Activated CD4-positive, alpha-beta memory T cell treated with anti-CD3 and anti-CD28 coated beads for 36 hours (primary cell): ENCODE results near the gene NFIX. TPM values are rescaled to one million over a fixed set of nuclear protein-coding genes. Genes with fewer than 3 reads are reported as not detected.
A peak's percentile ranks its signal among the peaks of the same experiment; 100 is the strongest.

Experiments
- CTCF ChIA-PET: fragments of 350-600 bp; sonication (Branson Sonifier 250); formaldehyde crosslinking; loops from one replicate; lab custom pipeline; 2021; ENCODE audit warnings: antibody characterized with exemption, inconsistent platforms; lab: Charles Lee
- POLR2A ChIA-PET: fragments of 350-600 bp; sonication (Branson Sonifier 250); formaldehyde crosslinking; loops from one replicate; lab custom pipeline; 2021; ENCODE audit warnings: antibody characterized with exemption; lab: Charles Lee
- DNase-seq: peaks from one replicate; pipeline ENCODE4 v3.0.0-alpha.2; 2020
- H3K27ac Mint-ChIP-seq: one replicate; pipeline ENCODE4 v1.8.0; 2021; ENCODE audit warnings: mixed read lengths
- H3K27me3 Mint-ChIP-seq: one replicate; pipeline ENCODE4 v1.8.0; 2021; ENCODE audit warnings: mixed read lengths
- H3K36me3 Mint-ChIP-seq: one replicate; pipeline ENCODE4 v1.8.0; 2021; ENCODE audit warnings: mixed read lengths
- H3K4me1 Mint-ChIP-seq: one replicate; pipeline ENCODE4 v1.8.0; 2021; ENCODE audit warnings: low read depth, mixed read lengths
- H3K4me3 Mint-ChIP-seq: one replicate; pipeline ENCODE4 v1.8.0; 2021; ENCODE audit warnings: mild to moderate bottlenecking, mixed read lengths
- H3K9me3 Mint-ChIP-seq: one replicate; pipeline ENCODE4 v1.8.0; 2021; ENCODE audit warnings: mixed read lengths
- intact Hi-C: fragments of 100-400 bp; cut with micrococcal nuclease; formaldehyde crosslinking; loops from one replicate; pipeline ENCODE4 v1.15.1; 2023
- total RNA-seq, 2 experiments: library from RNA; stranded (reverse); gene quantifications; one replicate each; pipeline ENCODE4 v1.2.3, GENCODE V29; 2021

NFIX gene
- total RNA-seq, 2 experiments from 2014 or later, result 1.6 to 2.0 TPM

DNA sequence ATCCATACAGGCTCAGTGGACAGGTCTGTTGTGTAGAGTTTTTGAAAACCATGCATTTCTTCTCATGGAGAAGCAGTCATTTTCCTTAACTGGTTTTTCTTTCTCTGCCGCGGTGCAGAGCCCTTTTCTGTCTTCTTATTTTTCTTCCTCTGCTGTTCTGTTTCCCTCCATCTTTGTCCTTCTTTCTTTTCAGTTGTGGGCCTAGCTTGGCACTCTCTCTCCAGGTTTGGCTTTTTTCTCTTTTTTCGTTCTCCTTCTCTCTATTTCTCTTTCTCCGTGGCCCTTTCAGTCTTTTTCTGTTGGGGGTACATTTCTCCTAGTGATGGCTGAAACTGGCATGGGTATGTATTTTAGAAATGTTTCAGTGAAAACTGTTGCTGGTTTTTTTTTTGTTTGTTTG lies 24.1 kb downstream of the NFIX start:
- no peak for DNase-seq
- Mint-ChIP-seq H3K9me3 (no peaks in the 10 kb centered on the region), H3K36me3 (peaks cover 2% of the 10 kb centered on the region), H3K27ac (no peak overlapping the region), H3K27me3 (peaks cover 21% of the 10 kb centered on the region), H3K4me3 (no peak overlapping the region), H3K4me1 (peaks cover 14% of the 10 kb centered on the region)
- ChIA-PET POLR2A (no interaction called here), CTCF (no interaction called here)
- intact Hi-C loops, result no loop called here

DNA sequence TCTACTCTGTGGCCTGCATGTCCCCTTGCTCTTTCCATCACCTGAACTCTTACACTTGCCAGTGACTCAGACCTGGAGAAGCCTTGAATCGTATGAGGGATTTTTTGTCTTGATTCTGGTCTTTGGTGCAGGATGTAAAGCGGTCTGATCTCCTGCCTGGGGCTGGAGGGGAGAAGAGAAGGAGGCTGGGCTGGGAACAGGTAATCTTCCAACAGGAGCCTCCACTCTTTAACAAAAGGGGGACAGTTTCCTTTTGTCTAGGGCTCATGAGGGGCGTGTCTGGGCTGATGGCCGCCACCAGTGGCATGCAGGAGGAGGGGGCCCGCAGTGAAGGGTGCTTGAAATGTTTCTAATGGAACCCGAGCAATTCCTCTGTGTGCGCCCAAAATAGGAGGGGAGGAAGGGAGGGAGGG lies 24.7 kb downstream of the NFIX start:
- ChIA-PET POLR2A (no interaction called here), CTCF (no interaction called here)

DNA sequence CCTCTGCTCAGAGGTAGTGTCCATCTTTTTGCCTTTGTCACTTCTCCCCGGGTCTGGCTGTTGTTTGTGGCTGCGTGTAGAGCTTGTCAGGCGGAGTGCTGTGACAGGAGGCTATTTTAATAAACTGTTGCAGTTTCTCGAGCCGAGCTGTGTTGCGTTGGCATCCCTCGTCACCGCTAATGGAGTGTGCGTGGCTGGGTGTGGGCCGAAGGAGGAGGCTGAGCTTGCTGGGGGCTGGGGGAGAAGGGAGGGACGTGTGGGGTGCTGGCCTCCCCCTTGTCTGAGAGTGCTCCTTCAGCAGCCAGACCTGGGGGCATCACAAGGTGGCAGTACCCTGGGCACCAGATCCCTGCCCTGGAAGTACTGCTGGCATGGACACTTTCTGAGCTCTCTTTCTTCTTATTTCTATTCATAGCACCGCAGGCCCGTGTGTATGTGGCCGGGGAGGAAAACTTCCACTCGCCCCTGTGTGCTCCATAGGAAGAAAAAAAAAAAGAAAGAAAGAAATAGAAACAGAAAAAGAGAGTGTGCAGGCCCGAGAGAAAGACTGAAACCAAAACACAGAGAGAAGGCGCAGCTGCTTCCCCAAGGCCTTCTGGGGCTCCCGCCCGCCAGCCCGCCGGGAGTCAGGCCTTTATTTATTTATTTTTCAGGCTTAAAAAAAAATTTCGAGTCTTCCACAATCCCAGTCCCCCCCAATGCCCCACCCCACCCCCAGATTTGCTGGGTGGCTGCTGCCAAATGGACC lies 27.0 kb downstream of the NFIX start:
- Mint-ChIP-seq H3K27me3 (peaks cover 20% of the 10 kb centered on the region), H3K36me3 (peaks cover 4% of the 10 kb centered on the region), H3K4me3 (no peak overlapping the region), H3K9me3 (no peaks in the 10 kb centered on the region), H3K27ac (no peak overlapping the region), H3K4me1 (peaks cover 18% of the 10 kb centered on the region)
- ChIA-PET CTCF (interaction anchor here (0.9 to 2.2 kb wide), 4 partner anchors 11 to 72 kb away, joined by 3 to 13 read pairs (median 8); no protein-coding TSS in a partner anchor), POLR2A (no interaction called here)
- DNase-seq, result no peak
- intact Hi-C loops, result no loop called here

More for the DNA sequence above, 24.7 kb downstream of the NFIX start:
- Mint-ChIP-seq H3K4me1 (peaks cover 18% of the 10 kb centered on the region), H3K27me3 (peaks cover 20% of the 10 kb centered on the region), H3K9me3 (no peaks in the 10 kb centered on the region), H3K27ac (no peak overlapping the region), H3K4me3 (no peak overlapping the region), H3K36me3 (peaks cover 4% of the 10 kb centered on the region)
- intact Hi-C loops, result no loop called here
- no peak for DNase-seq

DNA sequence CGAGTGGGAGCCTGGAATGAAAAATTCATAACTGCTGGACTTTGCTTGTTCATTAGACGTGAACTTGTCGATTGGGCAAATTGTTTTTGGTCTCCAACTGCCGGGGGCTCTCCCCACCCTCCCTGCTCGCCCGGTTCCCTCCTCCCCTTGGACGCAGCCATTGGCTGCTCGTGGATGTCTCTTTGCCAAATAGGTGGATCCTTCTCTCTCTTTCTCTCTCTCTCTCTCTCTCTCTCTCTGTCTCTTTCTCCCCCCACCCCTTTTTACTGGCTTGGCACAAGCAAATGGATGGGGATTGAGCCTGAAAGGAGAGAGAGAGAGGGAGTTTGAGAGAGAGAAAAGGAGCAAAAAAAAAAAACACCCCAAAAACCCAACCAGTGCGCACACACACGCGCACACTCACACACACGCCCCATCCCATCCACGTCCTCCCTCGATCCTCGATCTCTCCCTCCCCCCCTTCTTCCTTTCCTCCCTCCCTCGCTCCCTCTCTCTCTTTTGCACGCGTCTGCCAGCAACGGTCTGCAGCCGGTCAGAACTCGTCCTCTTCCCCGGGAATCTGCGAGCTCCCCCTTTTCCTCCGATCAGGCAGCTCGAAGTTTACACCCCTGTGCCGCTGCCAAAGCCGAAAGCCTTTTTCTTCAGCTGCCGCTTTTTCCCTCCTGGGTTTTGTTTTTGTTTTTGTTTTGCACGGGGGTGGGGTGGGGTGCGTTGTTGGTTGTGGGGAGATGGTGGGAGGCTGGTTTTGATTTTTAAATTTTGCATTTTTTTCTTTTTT lies 27.8 kb downstream of the NFIX start:
- Mint-ChIP-seq H3K4me3 (peak overlapping the region; percentile 58), H3K27me3 (peaks cover 20% of the 10 kb centered on the region), H3K36me3 (peaks cover 4% of the 10 kb centered on the region), H3K4me1 (peaks cover 18% of the 10 kb centered on the region), H3K9me3 (no peaks in the 10 kb centered on the region), H3K27ac (no peak overlapping the region)
- intact Hi-C loops, result no loop called here
- POLR2A ChIA-PET, result no interaction called here
- DNase-seq, result no peak
- CTCF ChIA-PET, result interaction anchor here (2.2 kb wide), 1 partner anchor 38 kb away, joined by 13 read pairs; no protein-coding TSS in a partner anchor

DNA sequence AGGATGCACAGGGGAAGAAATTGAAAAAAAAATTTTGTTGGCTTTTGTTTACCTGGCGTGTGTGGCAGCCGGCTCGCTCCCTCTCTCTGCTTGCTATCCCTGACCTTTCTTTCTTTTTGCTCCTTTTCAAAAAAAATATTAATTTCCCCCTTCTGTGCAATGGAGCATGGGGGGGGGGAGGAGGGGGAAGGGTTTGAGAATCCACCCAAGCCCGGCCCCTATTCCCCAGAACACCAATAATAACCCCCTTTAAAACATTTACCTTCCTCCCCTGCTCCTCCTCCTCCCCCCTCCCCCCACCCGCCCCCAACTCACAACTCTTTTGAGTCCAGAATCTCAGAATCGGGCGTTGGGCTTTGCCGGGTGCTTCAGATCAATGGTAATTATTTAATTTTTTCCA lies 28.4 kb downstream of the NFIX start:
- no peak overlapping the region for H3K4me3 Mint-ChIP-seq
- H3K36me3 Mint-ChIP-seq, result peaks cover 4% of the 10 kb centered on the region
- peaks cover 18% of the 10 kb centered on the region for H3K4me1 Mint-ChIP-seq
- no peaks in the 10 kb centered on the region for H3K9me3 Mint-ChIP-seq
- H3K27ac Mint-ChIP-seq, result no peak overlapping the region
- CTCF ChIA-PET, result interaction anchor here (0.7 kb wide), 2 partner anchors 38 to 58 kb away, joined by 3 read pairs; no protein-coding TSS in a partner anchor
- intact Hi-C loops, result no loop called here
- H3K27me3 Mint-ChIP-seq, result peaks cover 20% of the 10 kb centered on the region
- POLR2A ChIA-PET, result no interaction called here
- DNase-seq, result no peak

DNA sequence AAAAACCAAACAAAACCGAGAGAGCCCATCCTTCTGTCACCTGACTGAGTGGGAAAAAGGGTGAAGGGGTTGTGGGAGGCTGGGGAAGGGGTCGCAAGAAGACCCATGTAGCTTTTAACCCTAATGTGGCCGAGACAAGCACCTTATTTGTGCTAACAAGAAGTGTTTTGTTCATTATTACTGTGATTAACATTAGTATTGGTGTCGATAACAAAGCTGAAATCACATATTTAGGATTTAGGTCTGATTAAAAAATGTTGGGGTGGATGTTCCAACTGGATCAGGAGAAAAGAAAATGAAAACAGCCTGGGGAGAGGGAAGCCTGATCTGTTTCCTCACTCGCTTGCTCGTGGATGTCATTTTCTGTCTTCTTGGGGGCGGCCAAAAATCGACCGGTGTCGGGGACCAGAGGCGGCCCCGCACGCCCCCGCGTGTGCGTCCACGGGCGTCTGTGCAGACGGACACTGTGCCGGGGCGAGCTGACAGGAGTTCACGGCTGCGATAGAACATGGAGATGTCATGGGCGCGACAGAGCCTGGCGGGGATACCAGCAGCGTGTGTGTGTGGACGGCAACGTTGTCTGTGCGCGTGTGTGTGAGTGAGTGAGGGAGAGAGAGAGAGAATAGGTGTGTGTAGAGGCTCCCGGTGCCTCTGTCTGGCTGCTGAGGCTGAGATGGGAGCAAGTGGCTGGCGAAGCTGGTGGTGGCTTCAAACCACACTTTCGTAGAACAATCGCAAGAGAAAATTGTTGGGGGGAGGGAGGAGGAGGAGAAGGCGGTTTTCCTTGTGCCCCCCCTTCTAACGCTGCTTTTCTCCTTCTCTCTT lies 29.1 kb downstream of the NFIX start:
- H3K4me3 Mint-ChIP-seq, result peak overlapping the region; percentile 30
- no peak overlapping the region for H3K27ac Mint-ChIP-seq
- H3K36me3 Mint-ChIP-seq, result peaks cover 4% of the 10 kb centered on the region
- H3K27me3 Mint-ChIP-seq, result peaks cover 20% of the 10 kb centered on the region
- H3K9me3 Mint-ChIP-seq, result no peaks in the 10 kb centered on the region
- intact Hi-C loops, result no loop called here
- ChIA-PET CTCF (interaction anchor here (0.7 to 1.4 kb wide), 4 partner anchors 9 to 59 kb away, joined by 3 to 4 read pairs (median 3); no protein-coding TSS in a partner anchor), POLR2A (no interaction called here)
- no peak for DNase-seq
- peaks cover 18% of the 10 kb centered on the region for H3K4me1 Mint-ChIP-seq

DNA sequence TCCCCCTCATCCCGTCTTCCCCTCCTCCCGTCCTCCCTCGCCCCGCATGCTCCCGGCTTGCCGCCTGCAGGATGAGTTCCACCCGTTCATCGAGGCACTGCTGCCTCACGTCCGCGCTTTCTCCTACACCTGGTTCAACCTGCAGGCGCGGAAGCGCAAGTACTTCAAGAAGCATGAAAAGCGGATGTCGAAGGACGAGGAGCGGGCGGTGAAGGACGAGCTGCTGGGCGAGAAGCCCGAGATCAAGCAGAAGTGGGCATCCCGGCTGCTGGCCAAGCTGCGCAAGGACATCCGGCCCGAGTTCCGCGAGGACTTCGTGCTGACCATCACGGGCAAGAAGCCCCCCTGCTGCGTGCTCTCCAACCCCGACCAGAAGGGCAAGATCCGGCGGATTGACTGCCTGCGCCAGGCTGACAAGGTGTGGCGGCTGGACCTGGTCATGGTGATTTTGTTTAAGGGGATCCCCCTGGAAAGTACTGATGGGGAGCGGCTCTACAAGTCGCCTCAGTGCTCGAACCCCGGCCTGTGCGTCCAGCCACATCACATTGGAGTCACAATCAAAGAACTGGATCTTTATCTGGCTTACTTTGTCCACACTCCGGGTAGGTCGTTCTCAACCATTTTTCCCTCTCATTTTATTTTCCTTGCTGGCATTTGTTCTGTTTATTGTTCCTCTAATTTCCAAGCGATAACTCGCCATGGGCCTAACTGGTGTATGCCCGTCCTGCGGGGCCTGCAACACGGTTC lies 29.8 kb downstream of the NFIX start:
- H3K4me3 Mint-ChIP-seq, result no peak overlapping the region
- ChIA-PET CTCF (interaction anchor here (1.4 kb wide), 1 partner anchor 36 kb away, joined by 4 read pairs; no protein-coding TSS in a partner anchor), POLR2A (no interaction called here)
- no peak overlapping the region for H3K27ac Mint-ChIP-seq
- DNase-seq, result no peak
- H3K36me3 Mint-ChIP-seq, result peaks cover 4% of the 10 kb centered on the region
- no peaks in the 10 kb centered on the region for H3K9me3 Mint-ChIP-seq
- intact Hi-C loops, result no loop called here
- H3K27me3 Mint-ChIP-seq, result peaks cover 20% of the 10 kb centered on the region
- H3K4me1 Mint-ChIP-seq, result peaks cover 18% of the 10 kb centered on the region

DNA sequence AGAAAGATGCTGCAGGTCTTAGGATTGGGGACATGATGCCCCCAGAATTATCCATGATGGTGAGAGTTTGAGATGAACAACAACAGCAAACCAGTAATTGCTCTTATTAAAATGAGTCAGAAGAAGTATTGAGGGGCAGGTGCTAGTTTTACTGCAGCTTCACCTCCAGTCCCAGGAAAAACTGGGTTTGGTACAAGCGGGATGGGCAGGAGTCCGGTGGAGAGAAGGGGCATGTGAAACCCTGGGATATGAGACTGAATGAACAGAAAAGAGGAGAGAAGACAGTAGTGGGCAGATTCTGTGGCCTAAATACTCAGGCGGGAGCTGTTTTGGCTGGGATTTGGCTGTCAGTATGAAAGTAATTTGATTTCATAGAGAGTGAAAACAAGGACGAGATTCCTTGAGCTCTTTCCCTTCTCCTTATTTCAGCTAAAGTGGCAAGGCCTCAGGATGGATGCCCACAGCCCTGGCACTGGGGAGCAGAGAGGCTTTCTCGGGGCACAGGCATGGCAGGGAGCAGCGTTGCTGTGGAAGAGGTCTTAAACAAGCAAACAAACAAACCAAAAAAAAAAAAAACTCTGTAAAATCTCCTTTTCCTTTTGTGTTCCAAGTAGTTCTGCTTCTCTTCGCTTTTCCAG lies 30.7 kb downstream of the NFIX start:
- Mint-ChIP-seq H3K4me1 (peaks cover 18% of the 10 kb centered on the region), H3K27ac (no peak overlapping the region), H3K36me3 (peaks cover 4% of the 10 kb centered on the region), H3K9me3 (no peaks in the 10 kb centered on the region), H3K27me3 (peaks cover 20% of the 10 kb centered on the region), H3K4me3 (no peak overlapping the region)
- no peak for DNase-seq
- CTCF ChIA-PET, result interaction anchor here (0.9 to 1.4 kb wide), 3 partner anchors 12 to 68 kb away, joined by 3 to 4 read pairs (median 3); no protein-coding TSS in a partner anchor
- POLR2A ChIA-PET, result no interaction called here
- intact Hi-C loops, result no loop called here

DNA sequence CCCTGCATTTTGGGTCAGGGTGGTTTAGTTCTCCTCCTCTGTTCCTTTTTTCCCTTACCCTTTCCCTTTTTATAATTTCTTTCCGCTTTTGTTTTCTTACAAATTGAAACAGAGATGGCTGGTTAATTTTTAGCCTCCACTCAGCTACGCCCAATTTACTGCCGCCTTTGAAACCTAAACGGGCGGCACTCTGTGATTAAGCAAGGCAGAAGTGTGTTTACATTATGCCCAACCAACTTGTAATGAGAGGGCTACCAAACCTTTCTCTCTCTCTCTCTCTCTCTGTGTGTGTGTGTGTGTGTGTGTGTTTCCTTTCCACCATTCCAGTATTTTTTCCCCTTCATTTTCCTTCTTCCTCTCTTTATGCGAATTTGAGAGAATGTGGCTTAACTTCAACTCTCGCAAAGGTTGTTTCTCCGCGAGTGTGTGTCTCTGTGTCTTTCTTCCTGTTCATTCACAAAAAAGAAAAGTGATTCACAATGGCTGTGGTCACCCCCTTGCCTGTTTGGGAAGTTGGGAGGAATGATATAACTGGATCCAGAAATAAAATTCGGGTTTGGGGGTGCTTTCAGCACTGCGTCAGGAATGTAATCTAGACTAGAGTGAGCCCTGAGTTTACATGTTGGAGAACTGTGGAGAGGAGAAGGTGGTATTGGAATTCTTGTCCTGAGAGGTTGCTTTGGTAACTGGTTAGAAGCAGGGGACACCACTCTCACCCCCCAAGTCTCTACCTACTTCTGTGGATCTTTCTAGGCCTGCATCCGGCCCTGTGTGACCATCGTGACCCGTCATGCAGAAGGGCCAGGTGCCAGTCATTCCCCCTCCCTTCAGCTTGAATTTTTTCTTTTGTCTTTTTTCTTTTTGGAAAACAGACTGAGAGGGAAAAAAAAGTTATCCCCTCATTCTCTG lies 31.4 kb downstream of the NFIX start:
- CTCF ChIA-PET, result interaction anchor here (0.9 to 4.1 kb wide), 4 partner anchors 13 to 67 kb away, joined by 3 to 27 read pairs (median 3); no protein-coding TSS in a partner anchor
- DNase-seq, result no peak
- Mint-ChIP-seq H3K27me3 (peaks cover 20% of the 10 kb centered on the region), H3K4me3 (no peak overlapping the region), H3K27ac (no peak overlapping the region), H3K36me3 (peaks cover 4% of the 10 kb centered on the region), H3K4me1 (peaks cover 18% of the 10 kb centered on the region), H3K9me3 (no peaks in the 10 kb centered on the region)
- intact Hi-C loops, result no loop called here
- POLR2A ChIA-PET, result no interaction called here

DNA sequence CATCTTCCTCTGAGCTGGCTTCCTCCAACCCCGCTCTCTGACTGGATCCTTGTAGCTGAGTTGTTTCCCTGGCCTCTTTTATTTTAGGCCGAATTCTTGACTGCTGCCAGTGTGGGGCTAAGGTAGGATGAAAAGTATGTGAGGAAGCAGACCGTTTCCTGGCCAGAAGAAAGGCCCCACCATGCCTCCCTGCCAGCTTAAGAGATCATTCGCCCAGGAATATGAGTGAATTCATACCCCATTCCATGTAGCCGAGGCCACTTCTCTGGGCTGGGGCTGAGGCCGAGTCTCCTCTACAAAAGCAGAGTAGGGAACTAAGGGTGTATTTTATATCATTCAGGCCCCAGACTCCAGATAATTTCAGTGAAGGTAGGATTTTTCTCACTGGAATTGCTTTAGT lies 32.3 kb downstream of the NFIX start:
- intact Hi-C loops, result no loop called here
- POLR2A ChIA-PET, result no interaction called here
- Mint-ChIP-seq H3K4me3 (no peak overlapping the region), H3K4me1 (peaks cover 13% of the 10 kb centered on the region), H3K36me3 (peaks cover 4% of the 10 kb centered on the region), H3K27me3 (peaks cover 17% of the 10 kb centered on the region), H3K27ac (no peak overlapping the region), H3K9me3 (no peaks in the 10 kb centered on the region)
- CTCF ChIA-PET, result interaction anchor here (1.0 to 4.1 kb wide), 3 partner anchors 15 to 44 kb away, joined by 3 to 27 read pairs (median 3); no protein-coding TSS in a partner anchor
- DNase-seq, result no peak
